ENCODE data around the gene IL17D.

DNA sequence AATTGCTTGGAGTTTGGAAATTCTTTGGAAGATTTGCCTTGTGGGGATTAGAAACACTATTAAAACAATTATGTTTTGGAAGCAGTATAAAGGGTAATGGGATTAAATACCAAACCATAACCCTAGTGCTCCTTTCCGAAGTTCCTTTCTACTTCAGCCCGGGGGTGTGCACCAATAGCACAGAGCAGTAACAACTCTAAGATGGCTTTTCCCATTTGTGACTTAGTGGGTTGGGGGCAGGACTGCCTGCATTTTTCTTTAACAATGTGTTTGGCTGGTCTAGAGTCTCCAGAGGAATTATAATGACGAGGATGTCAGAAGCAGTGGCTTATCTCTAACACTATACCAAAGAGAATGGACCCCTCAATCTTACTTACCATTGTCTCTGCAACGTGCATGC, 11.9 kb upstream of the IL17D start:
- TF ChIP-seq CTCF (IDR thresholded peaks at IDR 0.05) (no peak), EP300 (IDR thresholded peaks at IDR 0.05) (no peak)

Measured in tibial nerve (tissue), 4 donors.